Thyroid gland (tissue), 4 donors: ENCODE results near the gene ANGEL1. TPM values are rescaled to one million over a fixed set of nuclear protein-coding genes. Genes with fewer than 3 reads are reported as not detected.

ENCODE experiments used
- DNase-seq, 2 donors: peaks; one replicate each; pipeline ENCODE4 v3.0.0-alpha.2; 2019
- H3K27ac ChIP-seq, 3 donors: fragments of 200-600 bp; sonication (generic); 1 replicate in 2 of 3; 2 replicates in 1 of 3; pipeline ENCODE4 v1.5.1; 2016 to 2019; ENCODE audit warnings: mild to moderate bottlenecking in 1 of 3, moderate library complexity in 1 of 3
- H3K27me3 ChIP-seq: fragments of 200-600 bp; sonication (generic); one replicate; pipeline ENCODE4 v1.5.1; 2019
- H3K36me3 ChIP-seq, 2 donors: fragments of 200-600 bp; sonication (generic); one replicate each; pipeline ENCODE4 v1.5.1; 2016 to 2019
- H3K4me1 ChIP-seq, 2 donors: fragments of 200-600 bp; sonication (generic); one replicate each; pipeline ENCODE4 v1.5.1; 2017 to 2019
- H3K4me3 ChIP-seq, 3 donors: fragments of 200-600 bp; sonication (generic); replicated peaks in 1 of 3; 1 replicate in 2 of 3; 2 replicates in 1 of 3; pipeline ENCODE4 v1.5.1; 2016; ENCODE audit warnings: mild to moderate bottlenecking in 1 of 3
- H3K9me3 ChIP-seq: fragments of 200-600 bp; sonication (generic); one replicate; pipeline ENCODE4 v1.5.1; 2017
- CTCF ChIP-seq, 6 experiments: fragments of 200-600 bp in 3 of 6; fragments of 450-650 bp in 3 of 6; sonication (generic) in 3 of 6; IDR thresholded peaks; one replicate each; pipeline ENCODE4 v1.5.1; 2016 to 2019; ENCODE audit warnings: antibody characterized with exemption in 6 of 6, mild to moderate bottlenecking in 2 of 6, inconsistent platforms in 1 of 6, moderate library complexity in 1 of 6
- POLR2A ChIP-seq, 2 donors: fragments of 450-650 bp; IDR thresholded peaks; one replicate each; pipeline ENCODE4 v1.6.1; 2017; ENCODE audit warnings: antibody characterized with exemption in 2 of 2, mild to moderate bottlenecking in 2 of 2, moderate library complexity in 1 of 2
- WGBS, 2 donors: methylation state at CpG; one replicate each; pipeline ENCODE4 v1.1.5; 2017; 5-methylcytosine and 5-hydroxymethylcytosine counted together
- intact Hi-C: fragments of 100-400 bp; cut with DNase I; formaldehyde crosslinking; loops from one replicate; pipeline ENCODE4 v1.15.1; 2023
- total RNA-seq, 4 donors: library from RNA; depleted of rRNA; stranded (reverse); fragments of >200 nt; gene quantifications; one replicate each; pipeline ENCODE4 v1.2.3, GENCODE V29; 2016

ANGEL1 gene
- total RNA-seq, 4 donors from 2014 or later, result 14.5 to 26.0 (median 18.4) TPM

GRCh38 chr14:76836029-76836630 lies 23.4 kb upstream of the ANGEL1 start:
- no peak overlapping the region for H3K4me3 ChIP-seq
- no peaks in the 10 kb centered on the region for H3K36me3 ChIP-seq
- H3K27ac ChIP-seq, result no peak overlapping the region
- DNase-seq, result no peak
- intact Hi-C loops, result no loop called here
- H3K9me3 ChIP-seq, result no peaks in the 10 kb centered on the region
- no peaks in the 10 kb centered on the region for H3K27me3 ChIP-seq
- WGBS, 2 donors, result 88 to 89% methylated on average over 13 of the region's 13 CpGs
- no peak for TF ChIP-seq POLR2A (IDR thresholded peaks at IDR 0.05)
- TF ChIP-seq CTCF (IDR thresholded peaks at IDR 0.05), result no peak
- no peaks in the 10 kb centered on the region for H3K4me1 ChIP-seq

GRCh38 chr14:76834241-76834661 lies 21.6 kb upstream of the ANGEL1 start:
- H3K4me3 ChIP-seq, result no peak overlapping the region
- H3K4me1 ChIP-seq, result peaks cover 10 to 11% of the 10 kb centered on the region in 2 donors
- H3K27me3 ChIP-seq, result no peaks in the 10 kb centered on the region
- no peaks in the 10 kb centered on the region for H3K9me3 ChIP-seq
- TF ChIP-seq POLR2A (IDR thresholded peaks at IDR 0.05) (no peak), CTCF (IDR thresholded peaks at IDR 0.05) (no peak)
- 58 to 66% methylated on average over 7 of the region's 7 CpGs for whole genome bisulfite sequencing, 2 donors
- intact Hi-C loops, result no loop called here
- H3K36me3 ChIP-seq, result no peaks in the 10 kb centered on the region
- no peak overlapping the region for H3K27ac ChIP-seq
- DNase-seq, result no peak

GRCh38 chr14:76833011-76833410 lies 20.3 kb upstream of the ANGEL1 start:
- Histone ChIP-seq H3K27me3 (no peaks in the 10 kb centered on the region), H3K36me3 (no peaks in the 10 kb centered on the region), H3K27ac (no peak overlapping the region), H3K4me3 (no peak overlapping the region), H3K9me3 (no peaks in the 10 kb centered on the region), H3K4me1 (peaks cover 12 to 17% of the 10 kb centered on the region in 2 donors)
- no peak for TF ChIP-seq POLR2A (IDR thresholded peaks at IDR 0.05)
- no peak for TF ChIP-seq CTCF (IDR thresholded peaks at IDR 0.05)
- DNase-seq, result no peak
- WGBS, 2 donors, result 79 to 93% methylated on average over 2 of the region's 2 CpGs
- intact Hi-C loops, result no loop called here

- Histone ChIP-seq H3K9me3 (no peaks in the 10 kb centered on the region), H3K27ac (no peak overlapping the region), H3K27me3 (no peaks in the 10 kb centered on the region), H3K4me1 (peaks cover 12 to 17% of the 10 kb centered on the region in 2 donors), H3K4me3 (no peak overlapping the region), H3K36me3 (no peaks in the 10 kb centered on the region)
- TF ChIP-seq CTCF (IDR thresholded peaks at IDR 0.05) (no peak), POLR2A (IDR thresholded peaks at IDR 0.05) (no peak)
- DNase-seq, result no peak
- 82 to 83% methylated on average over 1 of the region's 1 CpG for WGBS, 2 donors
- intact Hi-C loops, result no loop called here
Measured at GRCh38 chr14:76832503-76832988, 19.9 kb upstream of the ANGEL1 start.

GRCh38 chr14:76830556-76830955 lies 17.9 kb upstream of the ANGEL1 start:
- Histone ChIP-seq H3K27me3 (no peaks in the 10 kb centered on the region), H3K9me3 (no peaks in the 10 kb centered on the region), H3K4me1 (peaks cover 12 to 17% of the 10 kb centered on the region in 2 donors), H3K4me3 (no peak overlapping the region), H3K36me3 (no peaks in the 10 kb centered on the region), H3K27ac (no peak overlapping the region)
- TF ChIP-seq POLR2A (IDR thresholded peaks at IDR 0.05), result no peak
- no peak for TF ChIP-seq CTCF (IDR thresholded peaks at IDR 0.05)
- DNase-seq, result no peak
- WGBS, 2 donors, result 95 to 97% methylated on average over 4 of the region's 4 CpGs
- intact Hi-C loops, result no loop called here
